K562 (cell line): ENCODE results near the gene TMEM128. TPM values are rescaled to one million over a fixed set of nuclear protein-coding genes. Genes with fewer than 3 reads are reported as not detected.

Source experiments
- HMG20B ChIP-seq: fragments of 250-450 bp; sonication (Bioruptor Pico); IDR thresholded peaks from 2 replicates; pipeline ENCODE4 v1.5.0; 2021; ENCODE audit warnings: mild to moderate bottlenecking
- HMGN3 ChIP-seq: IDR thresholded peaks from 2 replicates; pipeline ENCODE4 v1.6.1; 2011; ENCODE audit warnings: borderline replicate concordance, low read depth, mild to moderate bottlenecking, mixed read lengths, low read length; ENCODE audit not compliant: insufficient read length; ENCODE audit errors: extremely low read depth
- KAT2B ChIP-seq: IDR thresholded peaks from one replicate; pipeline ENCODE4 v1.6.1; 2012; ENCODE audit warnings: low read depth, mild to moderate bottlenecking, control low read depth, inconsistent platforms, low read length, moderate library complexity
- KLF10 ChIP-seq: fragments of 250-450 bp; sonication (Bioruptor Pico); IDR thresholded peaks from 2 replicates; pipeline ENCODE4 v1.6.1; 2021; ENCODE audit warnings: matching md5 sums
- PHF8 ChIP-seq: fragments of 200-600 bp; sonication (generic); IDR thresholded peaks from 2 replicates; pipeline ENCODE4 v1.6.1; 2012; ENCODE audit warnings: mixed run types, mild to moderate bottlenecking, inconsistent platforms, low read length, moderate library complexity, borderline replicate concordance
- POLR2AphosphoS2 ChIP-seq: IDR thresholded peaks from 2 replicates; pipeline ENCODE4 v1.6.1; 2012; ENCODE audit warnings: low read length, improper control_type of control experiment
- ZKSCAN8 ChIP-seq: fragments of 200-800 bp; sonication (Bioruptor generic); IDR thresholded peaks from 2 replicates; pipeline ENCODE4 v1.6.1; 2016; ENCODE audit warnings: missing genetic modification characterization, missing compliant biosample characterization
- ZNF586 ChIP-seq: fragments of 450-650 bp; formaldehyde crosslinking; conservative IDR thresholded peaks from 2 replicates; pipeline ENCODE4 v1.4.0; 2020; ENCODE audit warnings: mild to moderate bottlenecking, moderate library complexity
- ZNF75A ChIP-seq: fragments of 450-650 bp; formaldehyde crosslinking; IDR thresholded peaks from 2 replicates; pipeline ENCODE4 v1.4.0; 2020; ENCODE audit warnings: mild to moderate bottlenecking
- polyA plus RNA-seq, 8 experiments: library from polyadenylated mRNA; depleted of rRNA in 4 of 8; stranded (reverse) in 5 of 8; unstranded in 3 of 8; fragments of >200 nt; fragmentation: Nextera tagmentation in 2 of 8; fragmentation: Illumina TruSeq in 1 of 8; extraction: Ambion mirVana in 2 of 8; extraction: Trizol in 1 of 8; gene quantifications; 2 replicates each; pipeline versions ENCODE4 v1.2.1 to v1.2.3, GENCODE V29; 2011 to 2014; ENCODE audit warnings: inconsistent platforms in 1 of 8, missing spikeins in 1 of 8
- total RNA-seq, 7 experiments: library from RNA; depleted of rRNA in 6 of 7; stranded (reverse); fragments of >200 nt in 6 of 7; fragmentation: Illumina TruSeq in 2 of 7; extraction: Trizol in 2 of 7; gene quantifications; 2 replicates each; pipeline versions ENCODE4 v1.2.1 to v1.2.3, GENCODE V29; 2011 to 2021; ENCODE audit warnings: low replicate concordance in 1 of 7
- TF ChIP-seq, protein P1 (sequence below), 2 experiments: fragments of 450-650 bp in 1 of 2; sonication (generic) in 1 of 2; formaldehyde crosslinking in 1 of 2; IDR thresholded peaks; 2 replicates each; pipeline versions ENCODE4 v1.7.1 to v1.9.0; 2016 to 2022; ENCODE audit warnings: inconsistent platforms in 1 of 2, mild to moderate bottlenecking in 1 of 2, missing genetic modification reagents in 1 of 2
- TF ChIP-seq, protein P2 (sequence below): sonication (generic); formaldehyde crosslinking; IDR thresholded peaks from 2 replicates; pipeline ENCODE4 v1.8.0; 2022; ENCODE audit warnings: mild to moderate bottlenecking, missing genetic modification reagents
- TF ChIP-seq, protein P3 (sequence below): sonication (generic); formaldehyde crosslinking; IDR thresholded peaks from 2 replicates; pipeline ENCODE4 v1.8.1; 2023; ENCODE audit warnings: mild to moderate bottlenecking, missing genetic modification reagents, moderate library complexity
- TF ChIP-seq, protein P4 (sequence below), 2 experiments: fragments of 450-650 bp; conservative IDR thresholded peaks; 2 replicates each; pipeline ENCODE4 v1.6.1; 2017; ENCODE audit warnings: mild to moderate bottlenecking in 2 of 2, moderate library complexity in 2 of 2

The TMEM128 gene
- total and polyA plus RNA-seq, 9 of the 15 experiments (the other 6 are each of a cell fraction or from before 2014, with no cell fraction given), result 9.1 to 40.0 (median 14.3) TPM

DNA sequence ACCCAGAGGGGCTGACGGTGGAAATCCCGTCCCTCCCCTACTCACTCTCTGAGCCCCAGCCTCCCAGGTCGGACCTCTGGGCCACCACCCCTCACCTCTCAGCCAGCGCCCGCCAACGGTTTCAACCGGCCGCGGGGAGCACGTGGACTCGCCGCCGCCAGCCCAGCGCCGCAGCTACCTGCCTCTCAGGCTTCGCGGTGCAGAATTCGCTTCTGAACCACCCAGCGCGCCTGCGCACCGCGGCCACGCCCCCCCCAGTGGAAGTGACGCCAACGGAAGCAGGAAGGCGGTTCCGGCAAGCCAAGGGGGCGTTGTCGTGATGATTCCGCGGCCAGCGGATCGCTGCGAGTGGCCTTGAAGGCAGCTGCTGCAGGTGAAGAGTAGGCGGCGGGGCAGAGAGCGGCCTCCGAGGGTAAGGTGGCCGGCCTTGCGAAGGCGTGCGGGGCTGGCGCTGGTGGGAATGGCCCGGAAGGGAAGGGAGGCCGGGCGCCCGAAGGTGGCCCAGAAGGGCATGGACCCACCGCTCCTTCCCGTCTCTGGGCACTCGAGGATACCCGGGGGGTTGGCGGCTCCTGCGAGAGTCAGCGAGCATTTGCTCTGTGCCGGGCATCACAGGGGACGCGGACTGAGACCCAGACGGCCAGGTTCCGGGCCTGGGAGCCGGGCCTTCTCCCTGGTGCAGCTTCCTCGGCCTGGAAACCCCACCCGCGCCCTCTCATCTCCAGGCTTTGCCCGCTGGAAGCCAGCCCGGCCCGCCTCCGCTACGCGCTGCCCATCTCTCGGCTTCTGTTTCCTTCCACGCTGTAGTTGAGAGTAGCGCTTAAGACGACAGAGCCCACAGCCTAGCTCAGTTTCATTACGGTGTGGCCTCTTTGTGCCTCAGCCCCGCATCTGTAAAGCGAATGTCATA is 42.2 kb upstream of the TMEM128 start, which contains the start of the genes LYAR and ZBTB49 (continued):
- TF ChIP-seq, protein P1, sequence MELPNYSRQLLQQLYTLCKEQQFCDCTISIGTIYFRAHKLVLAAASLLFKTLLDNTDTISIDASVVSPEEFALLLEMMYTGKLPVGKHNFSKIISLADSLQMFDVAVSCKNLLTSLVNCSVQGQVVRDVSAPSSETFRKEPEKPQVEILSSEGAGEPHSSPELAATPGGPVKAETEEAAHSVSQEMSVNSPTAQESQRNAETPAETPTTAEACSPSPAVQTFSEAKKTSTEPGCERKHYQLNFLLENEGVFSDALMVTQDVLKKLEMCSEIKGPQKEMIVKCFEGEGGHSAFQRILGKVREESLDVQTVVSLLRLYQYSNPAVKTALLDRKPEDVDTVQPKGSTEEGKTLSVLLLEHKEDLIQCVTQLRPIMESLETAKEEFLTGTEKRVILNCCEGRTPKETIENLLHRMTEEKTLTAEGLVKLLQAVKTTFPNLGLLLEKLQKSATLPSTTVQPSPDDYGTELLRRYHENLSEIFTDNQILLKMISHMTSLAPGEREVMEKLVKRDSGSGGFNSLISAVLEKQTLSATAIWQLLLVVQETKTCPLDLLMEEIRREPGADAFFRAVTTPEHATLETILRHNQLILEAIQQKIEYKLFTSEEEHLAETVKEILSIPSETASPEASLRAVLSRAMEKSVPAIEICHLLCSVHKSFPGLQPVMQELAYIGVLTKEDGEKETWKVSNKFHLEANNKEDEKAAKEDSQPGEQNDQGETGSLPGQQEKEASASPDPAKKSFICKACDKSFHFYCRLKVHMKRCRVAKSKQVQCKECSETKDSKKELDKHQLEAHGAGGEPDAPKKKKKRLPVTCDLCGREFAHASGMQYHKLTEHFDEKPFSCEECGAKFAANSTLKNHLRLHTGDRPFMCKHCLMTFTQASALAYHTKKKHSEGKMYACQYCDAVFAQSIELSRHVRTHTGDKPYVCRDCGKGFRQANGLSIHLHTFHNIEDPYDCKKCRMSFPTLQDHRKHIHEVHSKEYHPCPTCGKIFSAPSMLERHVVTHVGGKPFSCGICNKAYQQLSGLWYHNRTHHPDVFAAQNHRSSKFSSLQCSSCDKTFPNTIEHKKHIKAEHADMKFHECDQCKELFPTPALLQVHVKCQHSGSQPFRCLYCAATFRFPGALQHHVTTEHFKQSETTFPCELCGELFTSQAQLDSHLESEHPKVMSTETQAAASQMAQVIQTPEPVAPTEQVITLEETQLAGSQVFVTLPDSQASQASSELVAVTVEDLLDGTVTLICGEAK (IDR thresholded peaks at IDR 0.05), result peak; percentile 93
- TF ChIP-seq, protein P1 (CRISPR knock-in tag; IDR thresholded peaks at IDR 0.05), result no peak
- TF ChIP-seq HMG20B (CRISPR knock-in tag) (no peak), ZNF586 (CRISPR knock-in tag) (no peak), ZNF75A (no peak), PHF8 (peak; percentile 84; the same call in 1 of the 2 replicates), ZKSCAN8 (CRISPR knock-in tag) (no peak), HMGN3 (peak; percentile 59), KLF10 (CRISPR knock-in tag) (no peak), KAT2B (no peak), POLR2AphosphoS2 (no peak)
- TF ChIP-seq, protein P2, sequence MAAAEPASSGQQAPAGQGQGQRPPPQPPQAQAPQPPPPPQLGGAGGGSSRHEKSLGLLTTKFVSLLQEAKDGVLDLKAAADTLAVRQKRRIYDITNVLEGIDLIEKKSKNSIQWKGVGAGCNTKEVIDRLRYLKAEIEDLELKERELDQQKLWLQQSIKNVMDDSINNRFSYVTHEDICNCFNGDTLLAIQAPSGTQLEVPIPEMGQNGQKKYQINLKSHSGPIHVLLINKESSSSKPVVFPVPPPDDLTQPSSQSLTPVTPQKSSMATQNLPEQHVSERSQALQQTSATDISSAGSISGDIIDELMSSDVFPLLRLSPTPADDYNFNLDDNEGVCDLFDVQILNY, result no peak
- TF ChIP-seq, protein P3, sequence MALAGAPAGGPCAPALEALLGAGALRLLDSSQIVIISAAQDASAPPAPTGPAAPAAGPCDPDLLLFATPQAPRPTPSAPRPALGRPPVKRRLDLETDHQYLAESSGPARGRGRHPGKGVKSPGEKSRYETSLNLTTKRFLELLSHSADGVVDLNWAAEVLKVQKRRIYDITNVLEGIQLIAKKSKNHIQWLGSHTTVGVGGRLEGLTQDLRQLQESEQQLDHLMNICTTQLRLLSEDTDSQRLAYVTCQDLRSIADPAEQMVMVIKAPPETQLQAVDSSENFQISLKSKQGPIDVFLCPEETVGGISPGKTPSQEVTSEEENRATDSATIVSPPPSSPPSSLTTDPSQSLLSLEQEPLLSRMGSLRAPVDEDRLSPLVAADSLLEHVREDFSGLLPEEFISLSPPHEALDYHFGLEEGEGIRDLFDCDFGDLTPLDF (CRISPR knock-in tag), result no peak
- TF ChIP-seq, protein P4, sequence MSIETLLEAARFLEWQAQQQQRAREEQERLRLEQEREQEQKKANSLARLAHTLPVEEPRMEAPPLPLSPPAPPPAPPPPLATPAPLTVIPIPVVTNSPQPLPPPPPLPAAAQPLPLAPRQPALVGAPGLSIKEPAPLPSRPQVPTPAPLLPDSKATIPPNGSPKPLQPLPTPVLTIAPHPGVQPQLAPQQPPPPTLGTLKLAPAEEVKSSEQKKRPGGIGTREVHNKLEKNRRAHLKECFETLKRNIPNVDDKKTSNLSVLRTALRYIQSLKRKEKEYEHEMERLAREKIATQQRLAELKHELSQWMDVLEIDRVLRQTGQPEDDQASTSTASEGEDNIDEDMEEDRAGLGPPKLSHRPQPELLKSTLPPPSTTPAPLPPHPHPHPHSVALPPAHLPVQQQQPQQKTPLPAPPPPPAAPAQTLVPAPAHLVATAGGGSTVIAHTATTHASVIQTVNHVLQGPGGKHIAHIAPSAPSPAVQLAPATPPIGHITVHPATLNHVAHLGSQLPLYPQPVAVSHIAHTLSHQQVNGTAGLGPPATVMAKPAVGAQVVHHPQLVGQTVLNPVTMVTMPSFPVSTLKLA (conservative IDR thresholded peaks at IDR 0.05), result peak; percentile 99
